A673 (cell line): ENCODE results near the gene GALNT9.

Experiments used
- CTCF ChIP-seq: fragments of 300-800, 200-600 bp; sonication (generic); conservative IDR thresholded peaks from 2 replicates; pipeline ENCODE4 v1.5.1; 2017; ENCODE audit warnings: low read depth, mild to moderate bottlenecking, antibody characterized with exemption, low read length, moderate library complexity, mixed read lengths
- EZH2 ChIP-seq: fragments of 200-600 bp; sonication (generic); IDR thresholded peaks from 2 replicates; pipeline ENCODE4 v1.6.1; 2017; ENCODE audit warnings: borderline replicate concordance, low read depth, mild to moderate bottlenecking, mixed read lengths, antibody characterized with exemption, low read length; ENCODE audit not compliant: poor library complexity, severe bottlenecking

DNA sequence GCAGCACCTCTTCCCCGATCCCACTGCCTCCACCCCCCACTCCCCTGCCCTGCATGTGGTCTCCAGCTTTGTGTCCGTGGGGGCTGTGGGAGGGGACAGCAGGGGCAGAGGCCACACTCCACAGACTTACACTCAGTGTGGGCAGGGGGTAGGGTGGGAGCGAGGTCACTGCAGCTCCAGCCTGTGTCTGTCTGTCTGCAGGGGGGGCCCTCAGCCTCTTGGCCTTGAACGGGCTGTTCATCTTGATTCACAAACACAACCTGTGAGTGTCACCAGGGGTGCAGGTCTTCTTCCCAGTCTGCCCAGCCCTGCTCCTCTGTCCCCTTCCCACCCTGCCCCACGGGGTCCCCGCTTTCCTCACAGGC is 178.6 kb downstream of the GALNT9 start:
- TF ChIP-seq CTCF (no peak), EZH2 (no peak)
